Immature natural killer cell (primary cell): ENCODE measurements around the gene SLC12A5. TPM values are rescaled to one million over a fixed set of nuclear protein-coding genes. Genes with fewer than 3 reads are reported as not detected.

Experiments used
- DNase-seq, 3 donors: peaks; one replicate each; pipeline ENCODE4 v3.0.0; 2022; ENCODE audit warnings: mixed read lengths in 1 of 3
- H3K27ac Mint-ChIP-seq, 6 donors: one replicate each; pipeline ENCODE4 v1.8.0; 2020; ENCODE audit warnings: mixed read lengths in 6 of 6, mild to moderate bottlenecking in 5 of 6, inconsistent platforms in 4 of 6, moderate library complexity in 3 of 6
- H3K27me3 Mint-ChIP-seq, 3 donors: one replicate each; pipeline ENCODE4 v1.8.0; 2020 to 2021; ENCODE audit warnings: low read depth in 3 of 3, mild to moderate bottlenecking in 3 of 3, mixed read lengths in 3 of 3, moderate library complexity in 3 of 3, inconsistent platforms in 1 of 3
- H3K36me3 Mint-ChIP-seq, 3 donors: one replicate each; pipeline ENCODE4 v1.8.0; 2020; ENCODE audit warnings: mixed read lengths in 3 of 3, inconsistent platforms in 2 of 3, mild to moderate bottlenecking in 2 of 3
- H3K4me1 Mint-ChIP-seq, 2 donors: one replicate each; pipeline ENCODE4 v1.8.0; 2020; ENCODE audit warnings: inconsistent platforms in 2 of 2, mild to moderate bottlenecking in 2 of 2, mixed read lengths in 2 of 2, moderate library complexity in 1 of 2
- H3K4me3 Mint-ChIP-seq, 5 donors: one replicate each; pipeline ENCODE4 v1.8.0; 2020; ENCODE audit warnings: mild to moderate bottlenecking in 5 of 5, mixed read lengths in 5 of 5, inconsistent platforms in 3 of 5, moderate library complexity in 3 of 5
- H3K9me3 Mint-ChIP-seq, 6 donors: one replicate each; pipeline ENCODE4 v1.8.0; 2020; ENCODE audit warnings: mild to moderate bottlenecking in 6 of 6, mixed read lengths in 6 of 6, inconsistent platforms in 4 of 6, moderate library complexity in 3 of 6
- polyA plus RNA-seq, 3 donors: library from polyadenylated mRNA; unstranded; fragments of 300-500 nt; fragmentation: Illumina TruSeq; gene quantifications; one replicate each; pipeline ENCODE4 v1.2.3, GENCODE V29; 2021

SLC12A5 gene
- polyA plus RNA-seq, 3 donors from 2014 or later, result 1.0 to 1.8 TPM; not detected in 1

GRCh38 chr20:46023148-46023484 lies 5.9 kb upstream of the SLC12A5 start:
- Mint-ChIP-seq H3K27ac (no peak overlapping the region), H3K36me3 (peaks cover 0 to 3% (median 0%) of the 10 kb centered on the region in 3 donors), H3K4me1 (peaks cover 23 to 28% of the 10 kb centered on the region in 2 donors), H3K9me3 (no peaks in the 10 kb centered on the region), H3K4me3 (peak overlapping the region in 4 of 5 donors; percentile 20 to 74 (median 54)), H3K27me3 (peaks cover 8 to 39% (median 10%) of the 10 kb centered on the region in 3 donors)
- DNase-seq, result no peak

GRCh38 chr20:46023999-46024398 lies 5.0 kb upstream of the SLC12A5 start:
- Mint-ChIP-seq H3K36me3 (peaks cover 0 to 3% (median 0%) of the 10 kb centered on the region in 3 donors), H3K27ac (no peak overlapping the region), H3K4me3 (peak overlapping the region in 1 of 5 donors; percentile 66), H3K27me3 (peaks cover 9 to 39% (median 10%) of the 10 kb centered on the region in 3 donors), H3K4me1 (peaks cover 23 to 28% of the 10 kb centered on the region in 2 donors), H3K9me3 (no peaks in the 10 kb centered on the region)
- DNase-seq, result no peak

- no peak for DNase-seq
- H3K36me3 Mint-ChIP-seq, result peaks cover 0 to 3% (median 0%) of the 10 kb centered on the region in 3 donors
- H3K27ac Mint-ChIP-seq, result no peak overlapping the region
- H3K27me3 Mint-ChIP-seq, result peaks cover 10 to 44% (median 15%) of the 10 kb centered on the region in 3 donors
- H3K4me3 Mint-ChIP-seq, result no peak overlapping the region
- H3K9me3 Mint-ChIP-seq, result no peaks in the 10 kb centered on the region
- H3K4me1 Mint-ChIP-seq, result peaks cover 23 to 28% of the 10 kb centered on the region in 2 donors
These were observed 3.6 kb upstream of the SLC12A5 start for GRCh38 chr20:46025376-46025783.

- peaks cover 11 to 14% of the 10 kb centered on the region in 2 donors for H3K4me1 Mint-ChIP-seq
- DNase-seq, result peak in 2 of 3 donors; percentile 25 to 28
- no peaks in the 10 kb centered on the region for H3K36me3 Mint-ChIP-seq
- no peaks in the 10 kb centered on the region for H3K9me3 Mint-ChIP-seq
- no peak overlapping the region for H3K4me3 Mint-ChIP-seq
- H3K27ac Mint-ChIP-seq, result no peak overlapping the region
- peaks cover 14 to 38% (median 17%) of the 10 kb centered on the region in 3 donors for H3K27me3 Mint-ChIP-seq
These were observed 1.7 kb upstream of the SLC12A5 start for GRCh38 chr20:46027245-46027853.

- peaks cover 17 to 43% (median 20%) of the 10 kb centered on the region in 3 donors for H3K27me3 Mint-ChIP-seq
- H3K4me1 Mint-ChIP-seq, result peaks cover 5 to 6% of the 10 kb centered on the region in 2 donors
- H3K4me3 Mint-ChIP-seq, result no peak overlapping the region
- DNase-seq, result no peak
- H3K36me3 Mint-ChIP-seq, result no peaks in the 10 kb centered on the region
- no peaks in the 10 kb centered on the region for H3K9me3 Mint-ChIP-seq
- no peak overlapping the region for H3K27ac Mint-ChIP-seq
These were observed 905 bp upstream of the SLC12A5 start for GRCh38 chr20:46028110-46028509.

- no peaks in the 10 kb centered on the region for H3K36me3 Mint-ChIP-seq
- no peaks in the 10 kb centered on the region for H3K4me1 Mint-ChIP-seq
- H3K4me3 Mint-ChIP-seq, result no peak overlapping the region
- no peak for DNase-seq
- H3K27me3 Mint-ChIP-seq, result peaks cover 18 to 36% (median 24%) of the 10 kb centered on the region in 3 donors
- H3K27ac Mint-ChIP-seq, result no peak overlapping the region
- no peaks in the 10 kb centered on the region for H3K9me3 Mint-ChIP-seq
These were observed 1.4 kb downstream of the SLC12A5 start for GRCh38 chr20:46030284-46031013.

- Mint-ChIP-seq H3K27me3 (peaks cover 19 to 42% (median 24%) of the 10 kb centered on the region in 3 donors), H3K9me3 (no peaks in the 10 kb centered on the region)
These were observed 2.1 kb downstream of the SLC12A5 start for GRCh38 chr20:46031014-46031569.

GRCh38 chr20:46031701-46032254 lies 2.8 kb downstream of the SLC12A5 start:
- H3K4me3 Mint-ChIP-seq, result no peak overlapping the region
- no peaks in the 10 kb centered on the region for H3K36me3 Mint-ChIP-seq
- no peak overlapping the region for H3K27ac Mint-ChIP-seq
- no peaks in the 10 kb centered on the region for H3K9me3 Mint-ChIP-seq
- H3K27me3 Mint-ChIP-seq, result peaks cover 19 to 45% (median 19%) of the 10 kb centered on the region in 3 donors
- H3K4me1 Mint-ChIP-seq, result no peaks in the 10 kb centered on the region
- DNase-seq, result no peak

More at GRCh38 chr20:46031014-46031569, 2.1 kb downstream of the SLC12A5 start:
- H3K27ac Mint-ChIP-seq, result no peak overlapping the region
- DNase-seq, result no peak
- H3K4me1 Mint-ChIP-seq, result no peaks in the 10 kb centered on the region
- H3K36me3 Mint-ChIP-seq, result no peaks in the 10 kb centered on the region
- no peak overlapping the region for H3K4me3 Mint-ChIP-seq

GRCh38 chr20:46034039-46034438 lies 5.0 kb downstream of the SLC12A5 start:
- Mint-ChIP-seq H3K27me3 (peaks cover 14 to 35% (median 20%) of the 10 kb centered on the region in 3 donors), H3K4me1 (no peaks in the 10 kb centered on the region), H3K9me3 (no peaks in the 10 kb centered on the region), H3K4me3 (no peak overlapping the region), H3K36me3 (no peaks in the 10 kb centered on the region), H3K27ac (no peak overlapping the region)
- no peak for DNase-seq

- Mint-ChIP-seq H3K4me3 (no peak overlapping the region), H3K27me3 (peaks cover 13 to 30% (median 19%) of the 10 kb centered on the region in 3 donors)
These were observed 6.2 kb downstream of the SLC12A5 start for GRCh38 chr20:46035253-46035652.

GRCh38 chr20:46035713-46036112 lies 6.7 kb downstream of the SLC12A5 start:
- Mint-ChIP-seq H3K27ac (no peak overlapping the region), H3K9me3 (no peaks in the 10 kb centered on the region), H3K27me3 (peaks cover 13 to 32% (median 20%) of the 10 kb centered on the region in 3 donors), H3K36me3 (no peaks in the 10 kb centered on the region), H3K4me3 (no peak overlapping the region), H3K4me1 (no peaks in the 10 kb centered on the region)
- no peak for DNase-seq

More at GRCh38 chr20:46035253-46035652, 6.2 kb downstream of the SLC12A5 start:
- Mint-ChIP-seq H3K4me1 (no peaks in the 10 kb centered on the region), H3K27ac (no peak overlapping the region), H3K9me3 (no peaks in the 10 kb centered on the region), H3K36me3 (no peaks in the 10 kb centered on the region)
- DNase-seq, result no peak

- Mint-ChIP-seq H3K4me1 (no peaks in the 10 kb centered on the region), H3K9me3 (no peaks in the 10 kb centered on the region), H3K27me3 (peaks cover 13 to 33% (median 20%) of the 10 kb centered on the region in 3 donors), H3K36me3 (no peaks in the 10 kb centered on the region), H3K4me3 (no peak overlapping the region), H3K27ac (no peak overlapping the region)
- no peak for DNase-seq
These were observed 7.4 kb downstream of the SLC12A5 start for GRCh38 chr20:46036370-46036769.

- Mint-ChIP-seq H3K4me3 (no peak overlapping the region), H3K4me1 (no peaks in the 10 kb centered on the region), H3K36me3 (no peaks in the 10 kb centered on the region), H3K9me3 (no peaks in the 10 kb centered on the region), H3K27ac (no peak overlapping the region), H3K27me3 (peaks cover 11 to 37% (median 20%) of the 10 kb centered on the region in 3 donors)
- no peak for DNase-seq
These were observed 8.0 kb downstream of the SLC12A5 start for GRCh38 chr20:46037036-46037435.
